Stimulated activated naive CD8-positive, alpha-beta T cell treated with anti-CD3 and anti-CD28 coated beads, Interleukin-15, Interleukin-2, amounts not matched to agents 100 ng/mL and 50 ng/mL, for 24 hours (primary cell): ENCODE results near the gene EFCC1.
A peak's percentile ranks its signal among the peaks of the same experiment; 100 is the strongest.

Experiments
- H3K27ac Mint-ChIP-seq: one replicate; pipeline ENCODE4 v1.8.0; 2021; ENCODE audit warnings: mild to moderate bottlenecking, mixed read lengths
- H3K27me3 Mint-ChIP-seq: one replicate; pipeline ENCODE4 v1.8.0; 2021; ENCODE audit warnings: mixed read lengths
- H3K36me3 Mint-ChIP-seq: one replicate; pipeline ENCODE4 v1.8.0; 2021; ENCODE audit warnings: low read depth, mixed read lengths
- H3K4me1 Mint-ChIP-seq: one replicate; pipeline ENCODE4 v1.8.0; 2021; ENCODE audit warnings: low read depth, mixed read lengths
- H3K4me3 Mint-ChIP-seq: one replicate; pipeline ENCODE4 v1.8.0; 2021; ENCODE audit warnings: mild to moderate bottlenecking, mixed read lengths
- H3K9me3 Mint-ChIP-seq: one replicate; pipeline ENCODE4 v1.8.0; 2021; ENCODE audit warnings: mixed read lengths

EFCC1 gene

GRCh38 chr3:129002573-129003569, 1.8 kb downstream of the EFCC1 start:
- peaks cover 33% of the 10 kb centered on the region for H3K27me3 Mint-ChIP-seq
- peaks cover 31% of the 10 kb centered on the region for H3K4me1 Mint-ChIP-seq
- no peak overlapping the region for H3K27ac Mint-ChIP-seq
- H3K36me3 Mint-ChIP-seq, result no peaks in the 10 kb centered on the region
- no peaks in the 10 kb centered on the region for H3K9me3 Mint-ChIP-seq
- H3K4me3 Mint-ChIP-seq, result peak overlapping the region; percentile 71

DNA sequence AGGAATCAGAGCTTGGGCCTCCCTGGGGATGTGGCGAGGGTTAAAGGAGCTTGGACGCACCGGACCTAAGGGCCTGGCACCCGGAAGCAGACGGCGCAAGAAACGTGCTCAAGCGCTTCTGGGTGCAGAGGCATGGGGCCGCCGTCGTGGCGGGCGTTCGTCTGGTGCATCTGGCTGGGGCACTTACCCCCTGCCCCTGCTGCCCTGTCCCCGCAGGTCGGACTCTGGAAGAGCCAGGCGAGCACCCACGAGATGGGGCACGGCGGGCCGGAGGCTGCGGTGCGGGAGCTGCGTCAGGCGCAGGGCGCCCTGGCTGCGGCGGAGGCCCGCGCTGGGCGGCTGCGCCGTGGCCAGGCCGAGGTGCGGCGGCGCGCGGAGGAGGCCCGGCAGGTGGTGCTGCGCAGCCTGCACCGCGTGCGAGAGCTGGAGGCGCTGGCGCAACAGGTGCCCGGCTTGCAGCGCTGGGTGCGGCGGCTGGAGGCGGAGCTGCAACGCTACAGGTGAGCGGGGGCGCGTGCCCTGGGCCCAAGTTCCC, 2.5 kb downstream of the EFCC1 start:
- H3K27me3 Mint-ChIP-seq, result peaks cover 33% of the 10 kb centered on the region
- peak overlapping the region; percentile 71 for H3K4me3 Mint-ChIP-seq
- no peak overlapping the region for H3K27ac Mint-ChIP-seq
- no peaks in the 10 kb centered on the region for H3K36me3 Mint-ChIP-seq
- no peaks in the 10 kb centered on the region for H3K9me3 Mint-ChIP-seq
- H3K4me1 Mint-ChIP-seq, result peaks cover 30% of the 10 kb centered on the region

GRCh38 chr3:129004639-129005295, 3.7 kb downstream of the EFCC1 start:
- Mint-ChIP-seq H3K4me3 (no peak overlapping the region), H3K9me3 (no peaks in the 10 kb centered on the region), H3K4me1 (peaks cover 28% of the 10 kb centered on the region), H3K27me3 (peaks cover 27% of the 10 kb centered on the region), H3K36me3 (no peaks in the 10 kb centered on the region), H3K27ac (no peak overlapping the region)

GRCh38 chr3:129005526-129006303, 4.6 kb downstream of the EFCC1 start:
- Mint-ChIP-seq H3K36me3 (no peaks in the 10 kb centered on the region), H3K4me3 (no peak overlapping the region), H3K9me3 (no peaks in the 10 kb centered on the region), H3K27me3 (peaks cover 18% of the 10 kb centered on the region), H3K27ac (no peak overlapping the region), H3K4me1 (peaks cover 25% of the 10 kb centered on the region)

DNA sequence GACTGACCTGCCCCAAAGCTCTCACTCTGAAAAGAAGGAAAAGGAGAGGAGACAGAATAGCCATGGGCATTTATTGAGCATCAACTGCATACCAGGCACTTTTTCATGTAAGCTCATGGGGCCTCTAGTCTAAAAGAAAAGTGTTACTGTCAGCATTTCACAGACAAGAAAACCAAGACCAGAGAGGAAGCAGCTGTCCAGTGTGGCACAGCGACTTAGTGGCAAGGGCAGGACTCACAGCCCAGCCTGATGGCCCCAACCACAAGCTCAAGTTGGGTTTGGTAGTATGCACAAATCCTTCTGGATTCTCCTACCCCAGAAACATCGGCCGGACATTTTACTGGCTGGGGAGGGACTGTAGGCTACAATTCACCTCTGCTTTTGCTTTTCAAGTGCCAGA, 5.8 kb downstream of the EFCC1 start:
- Mint-ChIP-seq H3K4me1 (peaks cover 25% of the 10 kb centered on the region), H3K9me3 (no peaks in the 10 kb centered on the region), H3K36me3 (no peaks in the 10 kb centered on the region), H3K27me3 (peaks cover 16% of the 10 kb centered on the region), H3K4me3 (no peak overlapping the region), H3K27ac (no peak overlapping the region)

- no peaks in the 10 kb centered on the region for H3K9me3 Mint-ChIP-seq
- peaks cover 8% of the 10 kb centered on the region for H3K27me3 Mint-ChIP-seq
- H3K27ac Mint-ChIP-seq, result no peak overlapping the region
- peaks cover 17% of the 10 kb centered on the region for H3K4me1 Mint-ChIP-seq
- no peaks in the 10 kb centered on the region for H3K36me3 Mint-ChIP-seq
- H3K4me3 Mint-ChIP-seq, result no peak overlapping the region
Measured at GRCh38 chr3:129007792-129008191, 6.7 kb downstream of the EFCC1 start.

DNA sequence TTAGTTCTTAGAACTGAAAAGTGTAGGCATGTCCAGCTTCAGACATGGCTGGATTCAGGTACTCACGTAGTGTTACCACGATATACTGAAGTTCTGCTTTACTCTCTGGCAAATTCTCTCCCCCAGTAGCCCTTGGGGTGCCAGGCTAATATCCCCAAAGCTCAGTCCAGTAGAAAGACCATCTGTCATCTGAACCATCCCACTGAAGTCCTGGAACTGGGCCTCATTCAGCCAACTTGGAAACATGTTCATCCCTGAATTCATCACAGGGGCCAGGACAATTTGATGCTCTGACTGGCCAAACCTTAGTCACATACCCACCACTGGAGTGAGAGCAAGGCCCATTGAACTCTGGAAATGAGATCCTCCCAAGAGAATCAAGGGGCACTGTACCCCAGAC, 8.2 kb downstream of the EFCC1 start:
- H3K4me1 Mint-ChIP-seq, result peaks cover 11% of the 10 kb centered on the region
- no peaks in the 10 kb centered on the region for H3K9me3 Mint-ChIP-seq
- H3K27ac Mint-ChIP-seq, result peak overlapping the region; percentile 52
- no peaks in the 10 kb centered on the region for H3K27me3 Mint-ChIP-seq
- no peaks in the 10 kb centered on the region for H3K36me3 Mint-ChIP-seq
- H3K4me3 Mint-ChIP-seq, result no peak overlapping the region

- Mint-ChIP-seq H3K27me3 (no peaks in the 10 kb centered on the region), H3K36me3 (no peaks in the 10 kb centered on the region), H3K27ac (no peak overlapping the region), H3K4me3 (no peak overlapping the region), H3K9me3 (no peaks in the 10 kb centered on the region), H3K4me1 (peaks cover 15% of the 10 kb centered on the region)
Measured at GRCh38 chr3:129010310-129010956, 9.3 kb downstream of the EFCC1 start.

DNA sequence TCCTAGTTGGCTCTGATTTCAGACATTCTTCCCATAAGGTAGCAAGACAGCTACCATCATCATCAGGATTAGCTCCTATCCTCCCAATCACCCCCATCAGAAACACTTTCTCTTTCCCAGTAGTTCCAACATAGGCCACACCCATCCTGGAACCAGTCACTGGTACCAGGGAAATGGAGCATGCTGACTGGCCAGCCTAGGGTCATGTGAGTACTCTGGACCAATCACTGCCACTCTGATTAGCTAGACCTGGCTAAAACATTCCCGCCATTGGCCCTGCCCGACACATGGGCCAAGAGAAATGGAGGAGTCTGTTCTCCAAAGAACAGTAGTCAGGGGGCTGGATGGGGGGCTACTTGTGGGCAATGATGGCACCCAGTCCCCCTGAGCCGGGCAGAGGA, 12.4 kb downstream of the EFCC1 start:
- Mint-ChIP-seq H3K27ac (no peak overlapping the region), H3K36me3 (no peaks in the 10 kb centered on the region), H3K4me1 (peaks cover 41% of the 10 kb centered on the region)

DNA sequence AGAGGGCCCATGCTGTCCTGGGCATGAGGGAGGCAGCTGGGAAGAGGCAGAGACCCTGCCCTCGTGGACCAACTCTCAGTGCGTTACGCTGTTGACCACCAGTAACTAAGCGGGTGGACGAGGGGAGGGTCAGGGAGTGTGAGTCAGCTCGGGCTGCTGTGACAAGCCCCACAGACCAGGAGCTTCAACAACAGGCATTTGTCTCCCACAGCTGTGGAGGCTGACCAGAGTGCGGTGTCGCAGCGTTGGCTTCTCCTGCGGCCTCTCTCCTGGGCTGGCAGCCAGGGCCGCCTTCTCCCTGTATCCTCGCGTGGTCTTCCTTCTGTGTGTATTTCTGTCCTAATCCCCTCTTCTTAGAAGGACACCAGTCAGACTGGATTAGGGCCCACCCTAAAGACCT, 13.0 kb downstream of the EFCC1 start:
- no peak overlapping the region for H3K4me3 Mint-ChIP-seq
- no peaks in the 10 kb centered on the region for H3K36me3 Mint-ChIP-seq
- no peaks in the 10 kb centered on the region for H3K9me3 Mint-ChIP-seq
- H3K27ac Mint-ChIP-seq, result no peak overlapping the region
- no peaks in the 10 kb centered on the region for H3K27me3 Mint-ChIP-seq
- peaks cover 37% of the 10 kb centered on the region for H3K4me1 Mint-ChIP-seq

More for the DNA sequence above, 12.4 kb downstream of the EFCC1 start:
- Mint-ChIP-seq H3K4me3 (no peak overlapping the region), H3K27me3 (no peaks in the 10 kb centered on the region), H3K9me3 (no peaks in the 10 kb centered on the region)

GRCh38 chr3:129014793-129015345, 13.8 kb downstream of the EFCC1 start:
- H3K4me3 Mint-ChIP-seq, result no peak overlapping the region
- H3K9me3 Mint-ChIP-seq, result no peaks in the 10 kb centered on the region

DNA sequence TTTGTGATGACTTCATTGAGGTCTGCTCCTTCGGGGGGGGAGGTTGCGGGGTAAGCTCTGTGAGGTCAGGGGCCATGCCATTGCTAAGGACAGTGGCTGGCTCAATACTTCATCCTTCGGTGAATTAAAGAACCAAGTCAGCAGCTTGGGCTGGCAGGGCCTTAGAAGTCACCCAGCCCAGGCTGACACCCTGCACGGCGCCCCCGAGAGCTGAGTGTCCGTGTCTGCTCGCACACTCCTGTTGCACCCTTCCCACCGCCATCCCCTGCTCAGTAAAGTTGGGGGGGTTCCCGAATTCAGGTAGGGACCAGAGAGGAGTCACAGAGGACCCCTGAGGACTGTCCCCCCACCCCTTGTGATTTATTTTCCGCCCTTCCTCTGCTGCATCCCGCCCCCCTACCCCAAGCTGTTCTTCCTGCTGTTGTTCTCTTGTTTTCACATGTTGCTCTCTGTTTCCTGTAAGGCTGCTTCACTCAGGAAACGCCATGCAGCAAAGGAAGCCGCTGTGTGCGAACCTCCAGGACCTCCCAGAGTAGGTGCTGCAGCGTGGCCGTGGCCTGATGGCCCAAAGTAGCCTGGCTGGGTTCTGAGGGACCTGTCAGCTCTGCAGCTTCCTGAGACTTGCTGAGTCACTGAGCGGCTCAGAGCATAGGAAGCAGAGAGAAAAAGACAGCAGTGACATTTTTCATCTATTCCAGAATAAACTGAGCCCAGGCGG, 14.4 kb downstream of the EFCC1 start:
- peak overlapping the region; percentile 97 for H3K27ac Mint-ChIP-seq
- no peaks in the 10 kb centered on the region for H3K27me3 Mint-ChIP-seq
- no peaks in the 10 kb centered on the region for H3K9me3 Mint-ChIP-seq
- peaks cover 36% of the 10 kb centered on the region for H3K4me1 Mint-ChIP-seq
- no peaks in the 10 kb centered on the region for H3K36me3 Mint-ChIP-seq
- peak overlapping the region; percentile 71 for H3K4me3 Mint-ChIP-seq

More at GRCh38 chr3:129014793-129015345, 13.8 kb downstream of the EFCC1 start:
- no peaks in the 10 kb centered on the region for H3K36me3 Mint-ChIP-seq
- H3K4me1 Mint-ChIP-seq, result peaks cover 36% of the 10 kb centered on the region
- H3K27ac Mint-ChIP-seq, result peak overlapping the region; percentile 97
- H3K27me3 Mint-ChIP-seq, result no peaks in the 10 kb centered on the region

DNA sequence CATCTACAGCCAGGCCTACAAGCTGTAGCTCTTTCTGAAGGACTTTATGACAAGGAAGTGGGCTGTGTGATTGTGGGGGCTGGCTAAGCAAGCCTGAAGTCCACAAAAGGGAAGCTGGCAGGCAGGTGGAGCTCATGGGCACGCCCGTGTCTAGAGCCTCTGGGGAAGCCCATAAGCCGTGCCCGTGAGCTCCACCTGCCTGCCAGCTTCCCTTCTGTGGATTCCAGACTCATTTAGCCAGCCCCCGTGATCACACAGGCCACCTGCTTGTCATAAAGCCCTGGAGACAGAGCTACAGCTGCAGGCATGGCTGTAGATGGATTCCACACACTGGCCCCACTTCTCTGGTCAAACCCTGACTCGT, 15.2 kb downstream of the EFCC1 start:
- Mint-ChIP-seq H3K27me3 (no peaks in the 10 kb centered on the region), H3K4me3 (peak overlapping the region; percentile 71), H3K9me3 (no peaks in the 10 kb centered on the region), H3K4me1 (peaks cover 36% of the 10 kb centered on the region), H3K27ac (peak overlapping the region; percentile 97), H3K36me3 (no peaks in the 10 kb centered on the region)
